NOMO-1 (cell line): ENCODE measurements around the gene AGTRAP.

Source experiments
- DNase-seq, 2 experiments: peaks; one replicate each; lab custom pipeline; 2025; ENCODE audit not compliant: unreplicated experiment in 2 of 2; lab: John Stamatoyannopoulos, UW

AGTRAP gene

GRCh38 chr1:11705596-11705995 lies 30.3 kb upstream of the AGTRAP start:
- DNase-seq = no peak

GRCh38 chr1:11706292-11706691 lies 29.6 kb upstream of the AGTRAP start:
- no peak for DNase-seq

GRCh38 chr1:11707621-11708276 lies 28.2 kb upstream of the AGTRAP start:
- DNase-seq = no peak

DNA sequence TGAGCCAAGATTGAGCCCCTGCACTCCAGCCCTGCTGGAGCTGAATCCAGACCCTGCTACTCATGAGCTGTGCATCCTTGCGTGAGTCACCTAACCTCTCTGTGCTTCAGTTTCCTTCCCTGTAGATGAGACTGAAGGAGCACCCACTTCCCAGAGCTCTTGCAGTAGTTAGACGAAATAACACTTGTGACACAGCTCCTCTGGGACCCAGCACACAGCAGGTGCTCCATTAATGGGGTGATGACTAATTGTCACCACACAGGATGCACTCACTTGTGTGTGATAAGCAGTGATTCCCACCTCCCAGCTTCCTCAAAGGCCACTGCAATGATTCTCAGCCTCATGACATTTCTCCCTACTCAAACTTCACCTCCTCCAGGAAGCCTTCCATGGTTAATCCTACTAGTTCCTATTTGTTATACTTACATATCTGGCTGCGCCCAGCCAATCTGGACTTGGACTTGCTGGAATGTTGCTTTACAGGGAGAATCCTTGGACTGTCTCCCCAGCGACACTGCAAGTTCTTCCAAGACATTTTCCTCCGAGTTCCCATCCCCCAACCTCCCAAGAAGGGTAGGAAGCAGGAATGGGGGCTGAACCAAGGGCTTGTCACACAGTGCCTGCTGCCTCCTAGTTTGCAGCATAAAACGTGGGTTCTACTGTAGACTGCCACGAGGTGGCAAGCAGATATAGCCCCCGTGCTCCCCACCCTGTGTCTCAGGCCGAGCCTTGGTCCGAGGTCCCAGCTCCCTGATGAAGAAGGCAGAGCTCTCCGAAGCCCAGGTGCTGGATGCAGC lies 27.2 kb upstream of the AGTRAP start:
- DNase-seq = no peak

DNA sequence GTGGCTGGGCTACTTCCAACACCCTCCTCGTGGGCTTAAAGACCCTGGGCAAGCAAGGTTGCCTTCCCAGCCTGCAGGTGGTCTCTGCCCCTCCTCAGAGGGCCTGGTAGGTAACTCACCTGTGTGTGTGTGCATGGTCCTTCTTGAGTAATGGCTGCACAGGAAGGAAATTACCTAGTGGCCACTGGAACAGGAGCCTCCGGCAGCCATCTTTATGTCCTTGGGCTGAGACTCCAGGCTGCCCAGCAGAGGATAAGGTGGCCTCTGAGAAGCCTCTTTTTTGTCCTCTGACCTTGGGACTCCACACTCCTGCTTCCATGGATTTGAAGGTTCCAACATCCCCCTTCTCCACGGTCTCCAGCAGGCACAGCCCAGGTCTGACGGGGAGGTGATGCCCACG lies 24.4 kb upstream of the AGTRAP start:
- DNase-seq = no peak

GRCh38 chr1:11712285-11712684 lies 23.7 kb upstream of the AGTRAP start:
- no peak for DNase-seq

DNA sequence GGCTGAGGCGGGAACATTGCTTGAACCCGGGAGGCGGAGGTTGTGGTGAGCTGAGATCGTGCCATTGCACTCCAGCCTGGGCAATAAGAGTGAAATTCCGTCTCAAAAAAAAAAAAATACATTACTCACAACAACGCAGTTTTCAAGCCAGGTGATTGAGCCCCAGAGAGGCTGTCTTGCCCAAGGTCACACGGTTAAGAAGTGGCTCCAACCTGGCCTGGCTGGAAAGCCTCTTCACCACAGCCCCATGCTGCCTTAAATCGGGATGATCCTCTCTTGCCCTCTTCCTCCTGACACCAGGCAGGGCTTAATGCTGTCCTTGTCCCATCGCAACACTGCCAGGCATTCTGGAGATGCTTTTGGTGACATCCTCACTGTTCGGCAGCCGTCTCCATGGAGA lies 22.8 kb upstream of the AGTRAP start:
- DNase-seq = no peak

GRCh38 chr1:11714831-11715575 lies 20.9 kb upstream of the AGTRAP start:
- DNase-seq = no peak

- peak; percentile 70 to 82 for DNase-seq
Observed at GRCh38 chr1:11719313-11720032, 16.5 kb upstream of the AGTRAP start.

DNA sequence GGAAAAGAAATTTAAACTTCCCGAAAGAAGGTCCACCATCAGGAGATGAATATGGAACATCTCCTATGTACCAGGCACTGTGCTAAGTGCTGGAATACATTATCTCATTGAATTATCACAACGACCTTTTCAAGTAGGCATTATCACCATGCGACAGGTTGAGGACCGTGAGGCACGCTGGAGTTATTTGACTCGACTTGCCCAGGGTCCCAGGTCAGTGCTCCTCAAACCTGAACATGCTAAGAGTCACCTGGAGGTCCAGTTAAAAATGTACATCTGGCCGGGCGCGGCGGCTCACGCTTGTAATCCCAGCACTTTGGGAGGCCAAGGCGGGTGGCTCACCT lies 15.9 kb upstream of the AGTRAP start:
- no peak for DNase-seq

DNA sequence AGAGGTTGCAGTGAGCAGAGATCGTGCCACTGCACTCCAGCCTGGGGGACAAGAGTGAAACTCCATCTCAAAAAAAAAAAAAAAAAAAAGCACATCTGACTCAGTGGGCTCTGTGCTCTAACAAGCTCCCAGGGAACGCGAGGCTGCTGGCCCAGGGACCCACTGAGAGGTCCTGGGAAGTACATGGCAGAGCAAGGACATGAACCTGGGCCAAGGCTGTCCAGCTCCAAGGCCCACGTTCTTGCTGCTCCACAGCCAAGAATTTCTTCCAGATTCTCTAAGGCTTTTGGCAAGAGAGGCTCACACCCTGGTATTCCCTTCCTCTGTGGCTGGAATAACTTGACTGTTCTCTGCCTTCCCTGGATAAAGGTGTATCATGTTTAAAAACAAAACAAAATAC lies 15.4 kb upstream of the AGTRAP start:
- DNase-seq = no peak

GRCh38 chr1:11721311-11721710 lies 14.6 kb upstream of the AGTRAP start:
- DNase-seq = no peak

- no peak for DNase-seq
Observed at GRCh38 chr1:11722538-11722937, 13.4 kb upstream of the AGTRAP start.

GRCh38 chr1:11725616-11726015 lies 10.3 kb upstream of the AGTRAP start:
- DNase-seq = peak; percentile 21 to 27

- DNase-seq = no peak
Observed at GRCh38 chr1:11727119-11727518, 8.8 kb upstream of the AGTRAP start.

DNA sequence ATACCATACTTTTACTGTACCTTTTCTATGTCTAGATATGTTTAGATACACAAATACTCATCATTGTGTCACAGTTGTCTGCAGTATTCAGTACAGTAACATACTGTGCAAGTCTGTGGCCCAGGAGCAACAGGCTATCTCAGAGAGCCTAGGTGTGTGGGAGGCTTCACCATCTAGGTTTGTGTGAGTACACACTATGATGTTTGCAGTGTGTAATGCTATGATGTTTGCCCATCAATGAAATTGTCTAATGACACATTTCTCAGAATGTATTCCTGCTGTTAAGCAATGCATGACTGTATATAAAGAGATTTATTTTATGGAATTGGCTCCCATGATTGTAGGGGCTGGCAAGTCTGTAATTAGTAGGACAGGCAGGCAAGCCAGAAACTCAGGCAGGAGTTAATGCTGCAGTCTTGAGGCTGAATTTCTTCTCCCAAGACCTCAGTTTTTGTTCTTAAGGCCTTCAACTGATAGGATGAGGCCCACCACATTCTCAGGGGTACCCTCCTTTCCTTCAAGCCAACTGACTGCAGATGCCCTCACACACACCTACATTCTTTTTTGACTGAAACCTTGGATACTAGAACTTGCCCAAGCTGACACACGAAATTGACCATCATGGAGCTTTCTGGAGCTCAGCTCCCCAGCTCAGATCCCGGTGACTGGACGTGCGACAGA lies 7.7 kb upstream of the AGTRAP start:
- DNase-seq = no peak

- DNase-seq = no peak
Observed at GRCh38 chr1:11729155-11729497, 6.8 kb upstream of the AGTRAP start.

DNA sequence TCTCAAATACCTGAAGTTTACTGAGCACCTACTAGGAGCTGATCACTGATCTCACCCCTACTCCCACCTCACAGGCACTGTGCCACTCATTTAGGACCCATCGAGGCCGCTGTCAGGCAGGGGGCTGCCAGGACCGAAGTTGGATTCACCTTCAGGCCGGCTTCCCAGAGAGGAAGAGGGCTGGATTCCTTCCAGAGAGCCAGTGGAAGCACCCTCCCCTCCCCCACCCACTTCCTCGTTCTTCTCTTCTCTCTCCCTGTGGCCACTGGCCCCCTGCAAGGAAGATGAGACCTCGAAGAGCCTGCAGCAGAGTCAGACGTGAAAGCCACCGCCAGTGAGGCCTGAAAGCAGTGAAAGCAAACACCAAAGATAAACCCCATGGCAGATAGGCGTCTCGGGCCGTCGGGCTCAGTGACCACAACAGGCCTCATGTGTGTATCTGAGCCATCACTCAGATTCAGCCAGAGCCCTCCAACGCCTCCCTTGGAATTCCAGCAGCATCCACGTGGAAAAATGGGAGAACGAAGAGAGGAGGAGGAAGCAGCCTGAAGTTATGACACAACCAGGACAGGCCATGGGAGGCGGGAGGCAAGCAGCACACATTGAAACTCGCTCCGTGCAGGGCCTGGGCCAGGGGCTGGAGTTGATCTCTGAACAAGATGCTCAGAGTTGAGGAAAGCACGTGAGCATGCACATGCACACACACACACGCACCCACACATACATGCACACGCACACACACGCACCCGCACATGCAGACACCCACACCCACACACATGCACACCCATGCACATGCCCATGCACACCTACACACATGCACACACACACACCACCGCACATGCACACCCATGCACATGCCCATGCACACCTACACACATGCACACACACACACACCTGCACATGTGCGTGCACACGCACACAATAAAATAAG lies 6.2 kb upstream of the AGTRAP start:
- peak; percentile 9 to 19 for DNase-seq

DNA sequence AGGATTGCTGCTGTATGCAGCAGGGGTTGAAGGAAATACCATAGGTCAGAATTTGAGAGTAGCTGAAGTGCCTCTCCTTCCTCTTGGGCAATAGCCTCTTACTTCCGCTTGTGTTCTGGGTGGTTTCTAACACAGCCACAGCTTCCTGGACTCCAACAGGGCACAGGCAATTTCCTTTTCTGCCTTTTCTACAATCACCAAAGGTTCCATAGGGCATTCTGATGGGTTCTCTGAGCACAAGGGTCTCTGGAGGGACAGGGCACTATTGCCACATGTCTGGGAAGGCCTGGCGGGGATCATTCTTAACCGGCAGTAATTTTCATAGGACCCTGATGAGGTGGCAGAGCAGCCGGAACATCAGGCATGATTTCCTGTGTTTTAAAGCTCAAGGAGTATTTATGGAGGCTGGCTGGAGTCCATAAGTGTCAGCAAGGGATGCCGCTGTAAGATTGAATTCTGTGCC lies 5.5 kb upstream of the AGTRAP start:
- DNase-seq = peak; percentile 87 to 95
